ENCODE data around the gene ASH1L.

DNA sequence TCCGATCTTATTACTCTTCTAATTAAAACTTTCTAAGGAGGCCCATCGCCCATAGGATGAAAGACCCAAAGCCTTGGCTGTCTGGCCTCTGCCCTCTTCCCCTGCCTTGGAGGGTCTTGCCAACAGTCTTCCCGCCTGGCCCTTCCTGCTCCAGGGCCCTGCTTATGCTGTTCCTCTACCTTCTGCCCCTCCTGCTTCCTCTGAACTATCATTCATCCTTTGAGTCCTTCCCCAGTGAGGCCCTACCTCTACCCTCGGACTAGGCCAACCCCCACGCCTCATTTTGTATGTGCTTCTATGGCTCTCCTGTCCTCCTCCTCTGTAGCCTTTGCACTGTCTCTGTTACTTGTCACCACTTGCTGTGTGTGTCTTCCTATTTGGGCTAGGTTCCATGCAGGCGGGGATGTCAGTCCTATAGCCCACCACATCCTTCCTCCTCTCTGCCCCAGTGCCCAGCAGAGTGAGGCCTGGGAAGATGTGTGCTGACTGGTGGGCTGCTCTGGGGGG lies 236.5 kb downstream of the ASH1L start:
- no peak for TF ChIP-seq CTCF (IDR thresholded peaks at IDR 0.05)
- no peak for TF ChIP-seq POLR2A (IDR thresholded peaks at IDR 0.05)
